ENCODE data around the gene DDX5. TPM values are rescaled to one million over a fixed set of nuclear protein-coding genes. Genes with fewer than 3 reads are reported as not detected.
A peak's percentile ranks its signal among the peaks of the same experiment; 100 is the strongest.

Gene DDX5
- total and polyA plus RNA-seq, 2 of the 13 experiments (the other 11 are each of a cell fraction or from before 2014, with no cell fraction given) = 503 to 684 TPM

GRCh38 chr17:64505340-64506200, 519 bp downstream of the DDX5 start (continued):
- TF ChIP-seq ZHX2 (IDR thresholded peaks at IDR 0.05; ENCODE audit: low read depth) (peak; percentile 95), ZHX2 (CRISPR knock-in tag; IDR thresholded peaks at IDR 0.05; ENCODE audit: borderline replicate concordance) (no peak), ZNF337 (CRISPR knock-in tag; IDR thresholded peaks at IDR 0.05; ENCODE audit: borderline replicate concordance, low read depth) (no peak), NR2F6 (IDR thresholded peaks at IDR 0.05) (no peak; the same call in 1 of the 2 replicates), NR2F6 (CRISPR knock-in tag; IDR thresholded peaks at IDR 0.05) (0 out of 2 replicates have a peak, but pooled peaks have one; percentile 7), HNF1A (IDR thresholded peaks at IDR 0.05; ENCODE audit: low read depth) (no peak), HNF1A (CRISPR knock-in tag; IDR thresholded peaks at IDR 0.05; ENCODE audit: borderline replicate concordance) (no peak; the same call in 1 of the 2 replicates), RNF2 (conservative IDR thresholded peaks at IDR 0.05; ENCODE audit: low read depth) (no peak), MED1 (CRISPR knock-in tag; IDR thresholded peaks at IDR 0.05) (peak; percentile 49; the same call in 1 of the 2 replicates), NRL (CRISPR knock-in tag; IDR thresholded peaks at IDR 0.05; ENCODE audit: borderline replicate concordance) (no peak; the same call in 1 of the 2 replicates), SP4 (CRISPR knock-in tag; IDR thresholded peaks at IDR 0.05) (no peak)
- TF ChIP-seq, protein P1, sequence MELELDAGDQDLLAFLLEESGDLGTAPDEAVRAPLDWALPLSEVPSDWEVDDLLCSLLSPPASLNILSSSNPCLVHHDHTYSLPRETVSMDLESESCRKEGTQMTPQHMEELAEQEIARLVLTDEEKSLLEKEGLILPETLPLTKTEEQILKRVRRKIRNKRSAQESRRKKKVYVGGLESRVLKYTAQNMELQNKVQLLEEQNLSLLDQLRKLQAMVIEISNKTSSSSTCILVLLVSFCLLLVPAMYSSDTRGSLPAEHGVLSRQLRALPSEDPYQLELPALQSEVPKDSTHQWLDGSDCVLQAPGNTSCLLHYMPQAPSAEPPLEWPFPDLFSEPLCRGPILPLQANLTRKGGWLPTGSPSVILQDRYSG (CRISPR knock-in tag; IDR thresholded peaks at IDR 0.05) = no peak
- TF ChIP-seq, protein P2, sequence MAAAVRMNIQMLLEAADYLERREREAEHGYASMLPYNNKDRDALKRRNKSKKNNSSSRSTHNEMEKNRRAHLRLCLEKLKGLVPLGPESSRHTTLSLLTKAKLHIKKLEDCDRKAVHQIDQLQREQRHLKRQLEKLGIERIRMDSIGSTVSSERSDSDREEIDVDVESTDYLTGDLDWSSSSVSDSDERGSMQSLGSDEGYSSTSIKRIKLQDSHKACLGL (CRISPR knock-in tag; IDR thresholded peaks at IDR 0.05) = peak; percentile 71; the same call in 1 of the 2 replicates

Measured in HepG2 (cell line).